ENCODE results near the gene TGFBR3. TPM values are rescaled to one million over a fixed set of nuclear protein-coding genes. Genes with fewer than 3 reads are reported as not detected.

TGFBR3 gene
- total RNA-seq, 4 donors from 2014 or later, result 87.8 to 388 (median 212) TPM

DNA sequence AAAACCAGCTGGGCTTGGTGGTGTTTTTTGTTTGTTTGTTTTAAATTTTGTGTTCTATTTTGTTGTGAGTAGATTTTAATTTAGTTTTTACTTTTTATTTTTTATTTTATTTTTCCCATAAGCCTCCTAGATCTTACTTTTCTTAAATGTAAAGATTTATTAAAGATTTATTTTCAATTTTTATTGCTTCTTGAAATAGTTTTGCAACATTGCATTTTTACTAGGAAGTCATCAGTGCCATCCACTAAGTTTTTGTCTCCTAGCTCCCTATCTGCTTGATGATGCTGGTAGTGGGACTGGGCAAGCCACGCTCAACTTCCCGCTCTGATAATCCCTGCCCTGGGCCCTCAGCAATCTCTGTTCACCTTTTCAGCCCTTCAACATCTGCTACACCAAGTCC is 209.9 kb downstream of the TGFBR3 start:
- no peak for DNase-seq
- Histone ChIP-seq H3K27ac (no peak overlapping the region), H3K9me3 (no peaks in the 10 kb centered on the region), H3K36me3 (no peaks in the 10 kb centered on the region), H3K27me3 (no peaks in the 10 kb centered on the region), H3K4me3 (no peak overlapping the region), H3K4me1 (no peaks in the 10 kb centered on the region)
- intact Hi-C loops (cut with DNase I; ENCODE audit: low total_unique reads), result no loop called here
- TF ChIP-seq, protein P1, sequence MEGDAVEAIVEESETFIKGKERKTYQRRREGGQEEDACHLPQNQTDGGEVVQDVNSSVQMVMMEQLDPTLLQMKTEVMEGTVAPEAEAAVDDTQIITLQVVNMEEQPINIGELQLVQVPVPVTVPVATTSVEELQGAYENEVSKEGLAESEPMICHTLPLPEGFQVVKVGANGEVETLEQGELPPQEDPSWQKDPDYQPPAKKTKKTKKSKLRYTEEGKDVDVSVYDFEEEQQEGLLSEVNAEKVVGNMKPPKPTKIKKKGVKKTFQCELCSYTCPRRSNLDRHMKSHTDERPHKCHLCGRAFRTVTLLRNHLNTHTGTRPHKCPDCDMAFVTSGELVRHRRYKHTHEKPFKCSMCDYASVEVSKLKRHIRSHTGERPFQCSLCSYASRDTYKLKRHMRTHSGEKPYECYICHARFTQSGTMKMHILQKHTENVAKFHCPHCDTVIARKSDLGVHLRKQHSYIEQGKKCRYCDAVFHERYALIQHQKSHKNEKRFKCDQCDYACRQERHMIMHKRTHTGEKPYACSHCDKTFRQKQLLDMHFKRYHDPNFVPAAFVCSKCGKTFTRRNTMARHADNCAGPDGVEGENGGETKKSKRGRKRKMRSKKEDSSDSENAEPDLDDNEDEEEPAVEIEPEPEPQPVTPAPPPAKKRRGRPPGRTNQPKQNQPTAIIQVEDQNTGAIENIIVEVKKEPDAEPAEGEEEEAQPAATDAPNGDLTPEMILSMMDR (IDR thresholded peaks at IDR 0.05), result no peak

DNA sequence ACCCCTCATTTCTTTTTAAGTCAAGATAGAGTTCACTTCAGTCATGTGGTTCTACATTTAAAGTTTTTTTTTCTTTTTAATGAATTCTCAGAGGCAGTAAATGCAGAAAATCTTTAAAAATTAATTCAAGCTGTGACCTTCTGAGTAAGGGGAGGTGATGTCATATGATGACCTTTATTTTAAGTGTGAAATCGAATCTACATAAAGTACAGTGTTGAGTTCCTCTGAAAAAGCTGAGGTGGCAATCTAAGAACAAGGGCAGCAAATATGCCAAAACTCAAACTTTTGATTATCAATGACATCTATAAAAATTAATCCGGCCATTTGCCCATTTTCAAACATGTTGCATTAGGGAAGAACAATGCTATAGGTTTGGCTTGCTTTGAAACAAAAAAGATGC is 211.8 kb downstream of the TGFBR3 start:
- Histone ChIP-seq H3K4me1 (no peaks in the 10 kb centered on the region), H3K36me3 (no peaks in the 10 kb centered on the region), H3K27me3 (no peaks in the 10 kb centered on the region), H3K4me3 (no peak overlapping the region), H3K27ac (no peak overlapping the region), H3K9me3 (no peaks in the 10 kb centered on the region)
- intact Hi-C loops (cut with DNase I; ENCODE audit: low total_unique reads), result no loop called here
- DNase-seq, result no peak
- TF ChIP-seq, protein P1 (IDR thresholded peaks at IDR 0.05), result no peak

DNA sequence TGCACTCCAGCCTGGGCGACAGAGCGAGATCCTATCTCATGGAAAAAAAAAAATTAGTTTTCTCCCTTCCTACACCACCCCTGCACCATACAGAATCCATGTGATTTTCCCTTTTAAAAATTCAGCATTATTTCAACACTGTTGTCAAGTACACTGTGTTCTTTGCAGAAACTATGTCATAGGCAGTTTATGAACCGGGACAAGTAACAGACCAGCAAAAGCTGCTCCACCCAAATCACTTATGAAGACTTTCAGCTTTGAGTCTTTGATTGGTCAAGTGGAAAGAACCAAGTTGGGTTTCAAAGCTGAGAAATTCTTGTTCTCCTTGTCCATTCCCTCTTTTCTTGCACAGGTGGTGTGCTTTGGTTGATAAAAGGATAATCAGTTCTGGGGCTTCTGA is 212.3 kb downstream of the TGFBR3 start:
- Histone ChIP-seq H3K36me3 (no peaks in the 10 kb centered on the region), H3K27me3 (no peaks in the 10 kb centered on the region), H3K4me3 (no peak overlapping the region), H3K4me1 (no peaks in the 10 kb centered on the region), H3K9me3 (no peaks in the 10 kb centered on the region), H3K27ac (no peak overlapping the region)
- no peak for DNase-seq
- intact Hi-C loops (cut with DNase I; ENCODE audit: low total_unique reads), result no loop called here
- TF ChIP-seq, protein P1 (IDR thresholded peaks at IDR 0.05), result no peak
- TF ChIP-seq POLR2A (IDR thresholded peaks at IDR 0.05), result no peak

DNA sequence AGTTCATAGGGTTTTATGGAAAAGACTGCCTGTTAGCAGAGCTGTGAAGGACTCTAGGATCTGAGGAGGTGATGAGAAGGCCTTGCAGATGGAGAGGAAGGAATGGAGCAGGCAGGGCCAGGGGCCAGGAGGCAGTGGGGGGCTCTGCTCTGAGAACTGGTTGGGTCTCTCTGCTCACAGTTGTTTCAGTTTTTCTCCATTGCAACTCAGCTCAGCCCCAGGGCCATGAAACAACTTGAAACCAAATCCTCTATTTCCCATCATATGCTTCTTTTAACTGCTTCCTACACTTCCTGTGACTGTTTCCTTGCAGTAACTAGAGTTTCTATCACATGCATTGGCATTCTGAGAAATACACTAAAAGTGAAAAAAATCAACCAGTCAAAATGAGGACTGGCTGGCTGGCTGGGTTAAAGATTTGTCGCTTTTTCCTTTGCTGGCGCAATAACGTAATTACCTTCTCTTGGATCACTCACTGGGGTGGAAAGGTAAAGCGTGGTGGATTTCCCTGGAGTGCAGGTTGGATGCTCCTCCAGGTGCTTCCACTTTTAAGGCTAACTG is 213.3 kb downstream of the TGFBR3 start:
- H3K36me3 ChIP-seq, result no peaks in the 10 kb centered on the region
- intact Hi-C loops (cut with DNase I; ENCODE audit: low total_unique reads), result no loop called here
- H3K4me1 ChIP-seq, result no peaks in the 10 kb centered on the region

DNA sequence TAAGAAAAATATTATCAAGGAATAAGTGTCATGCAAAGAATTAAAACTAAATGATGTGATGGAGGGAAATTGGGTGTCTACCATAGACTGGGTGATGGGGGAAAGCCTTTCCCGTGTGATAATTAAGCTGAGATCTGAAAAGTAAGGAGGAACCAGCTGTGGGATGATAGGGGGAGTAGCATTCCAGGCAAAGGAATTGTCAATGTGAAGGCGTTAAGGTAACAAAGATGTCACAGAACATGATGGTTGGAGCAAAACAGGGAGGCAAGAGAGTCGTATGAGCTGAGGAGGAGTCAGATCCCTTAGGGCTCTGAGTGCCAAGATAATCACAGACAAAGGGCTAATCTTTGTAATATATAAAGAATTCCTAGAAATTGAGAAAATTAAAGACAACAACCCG is 215.2 kb downstream of the TGFBR3 start:
- no peak overlapping the region for H3K27ac ChIP-seq
- DNase-seq, result no peak
- H3K36me3 ChIP-seq, result no peaks in the 10 kb centered on the region
- no peaks in the 10 kb centered on the region for H3K9me3 ChIP-seq
- no peaks in the 10 kb centered on the region for H3K27me3 ChIP-seq
- no peaks in the 10 kb centered on the region for H3K4me1 ChIP-seq
- H3K4me3 ChIP-seq, result no peak overlapping the region
- TF ChIP-seq, protein P1 (IDR thresholded peaks at IDR 0.05), result no peak
- no peak for TF ChIP-seq POLR2A (IDR thresholded peaks at IDR 0.05)
- intact Hi-C loops (cut with DNase I; ENCODE audit: low total_unique reads), result no loop called here

More for the DNA sequence above, 213.3 kb downstream of the TGFBR3 start:
- Histone ChIP-seq H3K27ac (no peak overlapping the region), H3K9me3 (no peaks in the 10 kb centered on the region), H3K27me3 (no peaks in the 10 kb centered on the region), H3K4me3 (no peak overlapping the region)
- TF ChIP-seq, protein P1 (IDR thresholded peaks at IDR 0.05), result no peak
- no peak for TF ChIP-seq POLR2A (IDR thresholded peaks at IDR 0.05)
- no peak for DNase-seq
